Measurements from ENCODE around the gene FGF6. TPM values are rescaled to one million over a fixed set of nuclear protein-coding genes. Genes with fewer than 3 reads are reported as not detected.

Gene FGF6
- total RNA-seq, 6 experiments from 2014 or later: not detected

DNA sequence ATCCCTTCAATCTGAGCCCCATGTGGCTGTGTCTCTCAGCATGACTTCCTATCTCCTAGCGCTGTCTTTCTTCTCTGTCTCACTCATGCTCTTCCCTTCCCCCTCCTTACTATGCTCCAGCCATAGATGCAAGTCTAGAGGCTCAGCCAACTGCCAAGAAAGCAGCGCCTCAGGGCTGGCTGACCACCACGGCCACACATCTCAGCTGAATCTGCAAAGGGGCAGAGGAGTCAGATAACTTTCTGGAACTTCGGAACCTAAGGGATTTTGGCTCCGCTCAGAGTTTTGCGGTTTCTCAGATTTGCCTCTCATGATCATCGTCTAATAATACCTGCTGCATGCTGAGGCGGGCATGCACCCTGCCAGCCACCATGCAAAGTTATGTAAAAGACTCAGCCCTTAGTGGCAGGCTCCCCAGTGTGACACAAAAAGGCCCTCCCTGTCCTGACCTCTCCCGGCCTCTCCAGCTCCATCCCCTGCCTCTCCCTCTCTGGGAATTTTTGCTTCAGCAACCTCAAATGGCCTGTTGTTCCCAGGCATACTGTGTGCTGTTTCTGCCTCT is 5.0 kb upstream of the FGF6 start:
- DNase-seq: no peak
- no peak for TF ChIP-seq CTCF (IDR thresholded peaks at IDR 0.05)
- Mint-ChIP-seq H3K27me3 (ENCODE audit: insufficient read depth) (peaks cover 29% of the 10 kb centered on the region), H3K4me3 (no peak overlapping the region), H3K27ac (no peak overlapping the region), H3K9me3 (no peaks in the 10 kb centered on the region), H3K36me3 (ENCODE audit: low read depth) (no peaks in the 10 kb centered on the region), H3K4me1 (ENCODE audit: low read depth) (0 out of 2 replicates have a peak, but pooled peaks cover 4% of the 10 kb centered on the region)

GRCh38 chr12:4449851-4450221 is 4.2 kb upstream of the FGF6 start:
- no peaks in the 10 kb centered on the region for H3K36me3 Mint-ChIP-seq (ENCODE audit: low read depth)
- no peak overlapping the region for H3K27ac Mint-ChIP-seq
- DNase-seq: no peak
- H3K4me1 Mint-ChIP-seq (ENCODE audit: low read depth): 0 out of 2 replicates have a peak, but pooled peaks cover 4% of the 10 kb centered on the region
- H3K9me3 Mint-ChIP-seq: no peaks in the 10 kb centered on the region
- H3K27me3 Mint-ChIP-seq (ENCODE audit: insufficient read depth): peaks cover 34% of the 10 kb centered on the region
- no peak for TF ChIP-seq CTCF (IDR thresholded peaks at IDR 0.05)
- H3K4me3 Mint-ChIP-seq: no peak overlapping the region

- Mint-ChIP-seq H3K4me1 (ENCODE audit: low read depth) (0 out of 2 replicates have a peak, but pooled peaks cover 4% of the 10 kb centered on the region), H3K4me3 (no peak overlapping the region), H3K27ac (no peak overlapping the region), H3K27me3 (ENCODE audit: insufficient read depth) (peaks cover 37% of the 10 kb centered on the region), H3K9me3 (no peaks in the 10 kb centered on the region), H3K36me3 (ENCODE audit: low read depth) (no peaks in the 10 kb centered on the region)
- TF ChIP-seq CTCF (IDR thresholded peaks at IDR 0.05): no peak
- DNase-seq: no peak
These were observed 3.6 kb upstream of the FGF6 start for GRCh38 chr12:4448943-4449850.

DNA sequence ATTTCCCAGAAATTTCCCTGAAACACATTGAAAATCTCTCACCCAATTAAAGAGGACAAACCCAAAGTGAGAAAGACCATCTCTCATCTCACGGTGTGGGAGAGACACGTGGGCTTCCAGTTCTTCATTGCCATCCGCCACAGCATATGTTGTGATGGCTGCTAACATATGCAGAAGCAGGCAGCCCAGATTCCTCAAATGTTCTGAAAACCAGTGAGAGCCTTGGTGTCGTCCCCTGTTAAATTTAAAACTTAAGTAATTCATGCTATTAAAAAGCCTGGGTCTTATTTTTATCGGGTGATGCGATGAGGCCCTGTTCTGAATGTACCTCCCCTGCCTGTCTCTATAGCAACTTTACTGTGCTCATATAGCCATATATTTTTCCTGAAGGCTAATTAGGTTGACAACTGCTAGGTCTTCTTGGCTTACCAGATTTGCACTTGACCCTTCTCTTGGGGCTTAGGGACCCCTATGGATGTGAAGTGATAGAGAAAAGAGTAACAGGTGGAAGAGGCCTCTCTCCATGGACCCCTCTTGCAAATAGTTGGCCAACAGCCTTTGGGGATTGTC is 2.8 kb upstream of the FGF6 start:
- H3K36me3 Mint-ChIP-seq (ENCODE audit: low read depth): no peaks in the 10 kb centered on the region
- H3K9me3 Mint-ChIP-seq: no peaks in the 10 kb centered on the region
- TF ChIP-seq CTCF (IDR thresholded peaks at IDR 0.05): no peak
- DNase-seq: no peak
- no peak overlapping the region for H3K4me3 Mint-ChIP-seq
- H3K4me1 Mint-ChIP-seq (ENCODE audit: low read depth): 0 out of 2 replicates have a peak, but pooled peaks cover 4% of the 10 kb centered on the region
- peaks cover 39% of the 10 kb centered on the region for H3K27me3 Mint-ChIP-seq (ENCODE audit: insufficient read depth)
- H3K27ac Mint-ChIP-seq: no peak overlapping the region

GRCh38 chr12:4447151-4447550 is 1.5 kb upstream of the FGF6 start:
- Mint-ChIP-seq H3K9me3 (no peaks in the 10 kb centered on the region), H3K27ac (no peak overlapping the region), H3K27me3 (ENCODE audit: insufficient read depth) (peaks cover 49% of the 10 kb centered on the region), H3K36me3 (ENCODE audit: low read depth) (no peaks in the 10 kb centered on the region), H3K4me3 (no peak overlapping the region), H3K4me1 (ENCODE audit: low read depth) (0 out of 2 replicates have a peak, but pooled peaks cover 4% of the 10 kb centered on the region)
- no peak for TF ChIP-seq CTCF (IDR thresholded peaks at IDR 0.05)
- DNase-seq: no peak

Data from HFFc6 (cell line).